GM12865 (cell line): ENCODE measurements around the gene CCDC152.

Experiments used
- DNase-seq: peaks from one replicate; pipeline ENCODE4 v3.0.0; 2010; ENCODE audit warnings: low read depth
- H3K4me3 ChIP-seq: 2 replicates; pipeline ENCODE4 v1.5.1; 2011; ENCODE audit warnings: mild to moderate bottlenecking, low read depth, low read length, control low read depth
- CTCF ChIP-seq: IDR thresholded peaks from 2 replicates; pipeline ENCODE4 v1.5.1; 2011; ENCODE audit warnings: low read length, control low read depth, low read depth, inconsistent platforms; ENCODE audit not compliant: insufficient read depth; ENCODE audit errors: missing control alignments

The CCDC152 gene

GRCh38 chr5:42740920-42741319 lies 15.7 kb upstream of the CCDC152 start:
- DNase-seq: no peak
- TF ChIP-seq CTCF: no peak
- no peak overlapping the region for H3K4me3 ChIP-seq

- no peak overlapping the region for H3K4me3 ChIP-seq
- peak; percentile 39 for TF ChIP-seq CTCF
- no peak for DNase-seq
Observed at GRCh38 chr5:42745426-42745825, 11.2 kb upstream of the CCDC152 start.

GRCh38 chr5:42745856-42746255 lies 10.8 kb upstream of the CCDC152 start:
- no peak overlapping the region for H3K4me3 ChIP-seq
- TF ChIP-seq CTCF: no peak
- no peak for DNase-seq

- no peak for DNase-seq
- no peak for TF ChIP-seq CTCF
- no peak overlapping the region for H3K4me3 ChIP-seq
Observed at GRCh38 chr5:42749020-42749419, 7.6 kb upstream of the CCDC152 start.

GRCh38 chr5:42750507-42750906 lies 6.1 kb upstream of the CCDC152 start:
- no peak for TF ChIP-seq CTCF
- no peak for DNase-seq
- H3K4me3 ChIP-seq: no peak overlapping the region

GRCh38 chr5:42751044-42751443 lies 5.6 kb upstream of the CCDC152 start:
- no peak for TF ChIP-seq CTCF
- H3K4me3 ChIP-seq: no peak overlapping the region
- DNase-seq: no peak

- H3K4me3 ChIP-seq: no peak overlapping the region
- no peak for TF ChIP-seq CTCF
- no peak for DNase-seq
Observed at GRCh38 chr5:42753099-42753498, 3.5 kb upstream of the CCDC152 start.
